Neuronal stem cell (in vitro differentiated cells): ENCODE data around the gene LDB2.

Experiments used
- DNase-seq: peaks from one replicate; pipeline ENCODE4 v3.0.0-alpha.2; 2013; ENCODE audit warnings: low spot score
- H2AFZ ChIP-seq: one replicate; pipeline ENCODE4 v1.6.1; 2013; ENCODE audit warnings: mild to moderate bottlenecking, low read length, inconsistent platforms
- H2AK5ac ChIP-seq: 2 replicates; pipeline ENCODE4 v1.6.1; 2013; ENCODE audit warnings: low read depth, mild to moderate bottlenecking, inconsistent platforms, low read length, moderate library complexity, mixed read lengths
- H2BK120ac ChIP-seq: 2 replicates; pipeline ENCODE4 v1.6.1; 2013; ENCODE audit warnings: low read depth, mild to moderate bottlenecking, inconsistent platforms, low read length, moderate library complexity, mixed read lengths
- H2BK12ac ChIP-seq: one replicate; pipeline ENCODE4 v1.6.1; 2013; ENCODE audit warnings: low read length, inconsistent platforms
- H2BK15ac ChIP-seq: 2 replicates; pipeline ENCODE4 v1.6.1; 2013; ENCODE audit warnings: mild to moderate bottlenecking, low read length, inconsistent platforms, mixed read lengths
- H2BK5ac ChIP-seq: one replicate; pipeline ENCODE4 v1.6.1; 2013; ENCODE audit warnings: inconsistent platforms, mild to moderate bottlenecking, low read length, moderate library complexity
- H3K14ac ChIP-seq: one replicate; pipeline ENCODE4 v1.6.1; 2013; ENCODE audit warnings: low read length, inconsistent platforms
- H3K18ac ChIP-seq: 2 replicates; pipeline ENCODE4 v1.6.1; 2013; ENCODE audit warnings: low read length, inconsistent platforms
- H3K23ac ChIP-seq: 2 replicates; pipeline ENCODE4 v1.6.1; 2013; ENCODE audit warnings: low read depth, mild to moderate bottlenecking, mixed read lengths, low read length, inconsistent platforms; ENCODE audit not compliant: poor library complexity
- H3K27ac ChIP-seq: replicated peaks from 3 replicates; pipeline ENCODE4 v1.5.1; 2013; ENCODE audit warnings: low read length, inconsistent platforms
- H3K27me3 ChIP-seq, 3 experiments: 2 replicates each; pipeline ENCODE4 v1.6.1; 2013; ENCODE audit warnings: low read length in 3 of 3, mild to moderate bottlenecking in 2 of 3, inconsistent platforms in 1 of 3, low read depth in 1 of 3, mixed read lengths in 1 of 3, moderate library complexity in 1 of 3; ENCODE audit not compliant: control insufficient read depth in 3 of 3, insufficient read depth in 3 of 3
- H3K36me3 ChIP-seq, 2 donors: replicated peaks in 1 of 2; 2 replicates each; pipeline ENCODE4 v1.6.1; 2013; ENCODE audit warnings: low read length in 2 of 2; ENCODE audit not compliant: control insufficient read depth in 2 of 2, insufficient read depth in 2 of 2
- H3K4ac ChIP-seq: 2 replicates; pipeline ENCODE4 v1.6.1; 2013; ENCODE audit warnings: inconsistent platforms, mild to moderate bottlenecking, low read length, moderate library complexity
- H3K4me1 ChIP-seq, 2 donors: 1 replicate in 1 of 2; 2 replicates in 1 of 2; pipeline ENCODE4 v1.6.1; 2013; ENCODE audit warnings: low read length in 2 of 2, low read depth in 1 of 2; ENCODE audit not compliant: control insufficient read depth in 2 of 2, insufficient read depth in 1 of 2
- H3K4me2 ChIP-seq: one replicate; pipeline ENCODE4 v1.6.1; 2013; ENCODE audit warnings: mild to moderate bottlenecking, low read length, inconsistent platforms; ENCODE audit not compliant: insufficient read depth, poor library complexity, severe bottlenecking
- H3K4me3 ChIP-seq, 2 donors: 2 replicates each; pipeline ENCODE4 v1.5.1; 2013; ENCODE audit warnings: low read length in 2 of 2, mild to moderate bottlenecking in 2 of 2, inconsistent platforms in 1 of 2, moderate library complexity in 1 of 2
- H3K79me1 ChIP-seq: one replicate; pipeline ENCODE4 v1.6.1; 2013; ENCODE audit warnings: low read depth, mild to moderate bottlenecking, inconsistent platforms, low read length, moderate library complexity
- H3K9ac ChIP-seq: one replicate; pipeline ENCODE4 v1.6.1; 2013; ENCODE audit warnings: mild to moderate bottlenecking, low read depth, low read length, inconsistent platforms; ENCODE audit not compliant: poor library complexity
- H3K9me3 ChIP-seq, 2 donors: replicated peaks in 1 of 2; 2 replicates each; pipeline versions ENCODE3 to v1.6.1; 2013; ENCODE audit warnings: low read length in 2 of 2, mild to moderate bottlenecking in 2 of 2, inconsistent platforms in 1 of 2, low read depth in 1 of 2, mixed read lengths in 1 of 2, moderate library complexity in 1 of 2; ENCODE audit not compliant: control insufficient read depth in 2 of 2, insufficient read depth in 1 of 2
- H4K8ac ChIP-seq: one replicate; pipeline ENCODE4 v1.6.1; 2013; ENCODE audit warnings: low read depth, mild to moderate bottlenecking, inconsistent platforms, low read length, moderate library complexity
- H4K91ac ChIP-seq: one replicate; pipeline ENCODE4 v1.6.1; 2013; ENCODE audit warnings: low read length, low read depth, mild to moderate bottlenecking, inconsistent platforms; ENCODE audit not compliant: poor library complexity
- WGBS, 2 donors: extraction: QIAGEN DNeasy Blood & Tissue Kit; methylation state at CpG; one replicate each; pipeline ENCODE4 v1.1.7; 2013; ENCODE audit warnings: missing lambda C conversion rate in 2 of 2, mixed read lengths in 1 of 2; ENCODE audit not compliant: insufficient read length in 2 of 2, insufficient replicate concordance in 1 of 2; ENCODE audit errors: extremely low coverage in 2 of 2; 5-methylcytosine and 5-hydroxymethylcytosine counted together

Gene LDB2

GRCh38 chr4:16750216-16750615, 148.2 kb downstream of the LDB2 start:
- no peak overlapping the region for H3K4me2 ChIP-seq
- H3K23ac ChIP-seq: no peak overlapping the region
- H3K4me1 ChIP-seq: no peaks in the 10 kb centered on the region
- no peak overlapping the region for H2BK5ac ChIP-seq
- H3K4me3 ChIP-seq: no peak overlapping the region
- no peak overlapping the region for H2BK12ac ChIP-seq
- H3K27ac ChIP-seq: no peak overlapping the region
- no peak overlapping the region for H2BK15ac ChIP-seq
- H3K36me3 ChIP-seq: no peaks in the 10 kb centered on the region
- no peak overlapping the region for H4K8ac ChIP-seq
- H3K9ac ChIP-seq: no peak overlapping the region
- no peak overlapping the region for H2AFZ ChIP-seq
- H3K14ac ChIP-seq: no peak overlapping the region
- no peak for DNase-seq
- no peaks in the 10 kb centered on the region for H3K9me3 ChIP-seq
- no peak overlapping the region for H3K18ac ChIP-seq
- H3K4ac ChIP-seq: no peak overlapping the region
- no peak overlapping the region for H4K91ac ChIP-seq
- peaks cover 2% of the 10 kb centered on the region for H3K79me1 ChIP-seq
- no CpG with 5 or more reads among the region's 2 CpGs for WGBS, 2 donors
- H3K27me3 ChIP-seq: no peaks in the 10 kb centered on the region
- no peak overlapping the region for H2BK120ac ChIP-seq
- no peak overlapping the region for H2AK5ac ChIP-seq

DNA sequence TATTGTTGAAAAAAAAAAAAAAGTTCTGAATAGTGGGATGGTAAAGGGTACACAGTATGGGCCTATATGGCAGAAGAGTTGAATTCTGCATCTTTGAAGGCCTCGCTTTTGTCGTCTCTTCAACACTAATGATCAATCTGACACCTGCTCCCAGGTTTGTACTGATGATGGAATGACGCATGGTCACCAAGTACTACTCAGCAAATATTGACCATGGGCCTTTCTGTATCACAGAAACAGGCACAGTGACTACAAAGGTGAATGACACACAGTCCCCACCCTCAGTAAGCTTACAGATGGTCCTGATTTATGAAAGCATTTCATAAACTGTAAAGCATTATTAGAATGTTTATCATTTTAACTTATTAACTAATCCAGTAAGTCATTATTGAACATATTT, 152.6 kb downstream of the LDB2 start:
- Histone ChIP-seq H2BK5ac (no peak overlapping the region), H2AFZ (no peak overlapping the region), H3K79me1 (peaks cover 2% of the 10 kb centered on the region), H2BK120ac (no peak overlapping the region), H4K8ac (no peak overlapping the region), H3K4me1 (peaks cover 0 to 2% of the 10 kb centered on the region in 2 donors), H3K4me3 (no peak overlapping the region), H4K91ac (no peak overlapping the region), H3K27me3 (no peaks in the 10 kb centered on the region), H3K18ac (no peak overlapping the region), H2BK15ac (no peak overlapping the region), H3K27ac (no peak overlapping the region), H3K23ac (no peak overlapping the region), H2AK5ac (no peak overlapping the region), H2BK12ac (no peak overlapping the region), H3K4me2 (no peak overlapping the region), H3K9me3 (no peaks in the 10 kb centered on the region), H3K36me3 (no peaks in the 10 kb centered on the region), H3K14ac (no peak overlapping the region), H3K4ac (no peak overlapping the region), H3K9ac (no peak overlapping the region)
- no peak for DNase-seq
- WGBS, 2 donors: no CpG with 5 or more reads among the region's 3 CpGs

DNA sequence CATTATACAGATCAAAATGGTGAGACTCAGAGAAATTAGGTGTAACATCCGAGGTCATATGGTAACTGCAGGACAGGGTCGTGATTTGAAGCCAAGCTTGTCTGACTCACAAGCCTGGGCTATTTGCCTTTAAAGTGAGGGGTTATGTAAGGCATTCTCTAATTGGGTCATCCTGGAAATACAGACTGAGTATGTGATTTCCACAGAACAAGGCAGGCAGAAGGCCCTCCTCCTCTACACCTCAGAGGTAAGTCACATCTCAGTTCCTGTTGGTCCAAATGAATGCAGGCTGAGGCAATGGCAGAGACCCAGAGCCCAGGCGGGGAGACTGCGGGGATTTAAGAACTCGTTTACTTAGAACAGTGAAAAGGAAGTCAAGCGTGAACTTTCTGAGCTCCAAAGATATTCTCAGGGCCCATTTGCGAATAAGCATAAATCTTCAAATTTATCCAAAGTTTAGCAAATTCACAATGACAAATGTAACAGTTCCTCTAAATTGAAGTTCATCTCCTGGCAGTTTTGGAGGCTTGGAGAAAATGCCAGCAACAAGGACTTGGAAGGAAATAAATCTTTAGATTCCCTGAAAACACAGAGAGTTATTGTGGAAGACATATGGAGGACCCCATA, 153.3 kb downstream of the LDB2 start:
- Histone ChIP-seq H2AK5ac (no peak overlapping the region), H3K4me1 (peaks cover 3 to 5% of the 10 kb centered on the region in 2 donors), H3K4me2 (no peak overlapping the region), H3K4ac (no peak overlapping the region), H4K8ac (no peak overlapping the region), H3K18ac (no peak overlapping the region), H2BK5ac (no peak overlapping the region), H2BK12ac (no peak overlapping the region), H3K36me3 (no peaks in the 10 kb centered on the region), H3K27ac (no peak overlapping the region), H3K9me3 (no peaks in the 10 kb centered on the region), H3K4me3 (no peak overlapping the region), H2BK15ac (no peak overlapping the region), H3K23ac (no peak overlapping the region), H4K91ac (no peak overlapping the region), H3K27me3 (no peaks in the 10 kb centered on the region), H3K79me1 (peaks cover 2% of the 10 kb centered on the region), H3K9ac (no peak overlapping the region), H2BK120ac (no peak overlapping the region), H3K14ac (no peak overlapping the region), H2AFZ (no peak overlapping the region)
- WGBS, 2 donors: no CpG with 5 or more reads among the region's 7 CpGs
- DNase-seq: no peak

GRCh38 chr4:16741287-16741686, 157.2 kb downstream of the LDB2 start:
- H3K23ac ChIP-seq: no peak overlapping the region
- no peak overlapping the region for H2BK12ac ChIP-seq
- no peak overlapping the region for H3K4me3 ChIP-seq
- no peak overlapping the region for H3K14ac ChIP-seq
- no peak overlapping the region for H2BK120ac ChIP-seq
- DNase-seq: no peak
- H2AK5ac ChIP-seq: no peak overlapping the region
- no peaks in the 10 kb centered on the region for H3K9me3 ChIP-seq
- peaks cover 2% of the 10 kb centered on the region for H3K79me1 ChIP-seq
- no peak overlapping the region for H2BK5ac ChIP-seq
- H3K27ac ChIP-seq: no peak overlapping the region
- H3K4ac ChIP-seq: no peak overlapping the region
- no peaks in the 10 kb centered on the region for H3K27me3 ChIP-seq
- no peak overlapping the region for H3K18ac ChIP-seq
- WGBS, 2 donors: no CpG with 5 or more reads among the region's 3 CpGs
- H3K4me1 ChIP-seq: peaks cover 3 to 8% of the 10 kb centered on the region in 2 donors
- H2AFZ ChIP-seq: no peak overlapping the region
- no peak overlapping the region for H4K91ac ChIP-seq
- no peaks in the 10 kb centered on the region for H3K36me3 ChIP-seq
- no peak overlapping the region for H3K4me2 ChIP-seq
- no peak overlapping the region for H3K9ac ChIP-seq
- no peak overlapping the region for H4K8ac ChIP-seq
- H2BK15ac ChIP-seq: no peak overlapping the region
